HEK293 (cell line): ENCODE results near the gene PARD6G.

Source experiments
- CTCF ChIA-PET: fragments of 350-600 bp; formaldehyde crosslinking; extraction: SDS; loops from one replicate; lab custom pipeline; 2021; ENCODE audit warnings: antibody characterized with exemption; lab: Yijun Ruan, JAX
- POLR2A ChIA-PET: fragments of 300-600 bp; formaldehyde crosslinking; extraction: SDS; loops from one replicate; lab custom pipeline; 2020; ENCODE audit warnings: antibody characterized with exemption, inconsistent platforms; lab: Yijun Ruan, JAX
- H3K27ac ChIP-seq: fragments of 200-500 bp; sonication (Bioruptor generic); 2 replicates; pipeline ENCODE4 v1.5.1; 2014; ENCODE audit warnings: low read depth, low read length, control low read depth, inconsistent platforms; ENCODE audit errors: extremely low read depth
- H3K36me3 ChIP-seq, 2 experiments: fragments of 200-500 bp in 1 of 2; sonication (Bioruptor generic) in 1 of 2; 1 replicate in 1 of 2; 2 replicates in 1 of 2; pipeline ENCODE4 v1.5.1; 2014 to 2017; ENCODE audit warnings: inconsistent platforms in 2 of 2, low read length in 2 of 2; ENCODE audit not compliant: control insufficient read depth in 2 of 2, insufficient read depth in 1 of 2
- H3K4me1 ChIP-seq: fragments of 200-500 bp; sonication (Bioruptor generic); 2 replicates; pipeline ENCODE4 v1.5.1; 2014; ENCODE audit warnings: mild to moderate bottlenecking, low read length, inconsistent platforms; ENCODE audit not compliant: control insufficient read depth, insufficient read depth
- H3K4me3 ChIP-seq: 2 replicates; pipeline ENCODE4 v1.5.1; 2011; ENCODE audit warnings: low read depth, mild to moderate bottlenecking, control low read depth, low read length, moderate library complexity
- H3K9me3 ChIP-seq: fragments of 200-500 bp; sonication (Bioruptor generic); 2 replicates; pipeline ENCODE4 v1.5.1; 2014; ENCODE audit warnings: low read depth, low read length, inconsistent platforms; ENCODE audit not compliant: control insufficient read depth, insufficient read depth
- GFI1B ChIP-seq: fragments of 450-650 bp; formaldehyde crosslinking; IDR thresholded peaks from 2 replicates; pipeline ENCODE4 v1.5.1; 2016; ENCODE audit warnings: missing biosample characterization, missing genetic modification characterization
- IKZF3 ChIP-seq: fragments of 450-650 bp; IDR thresholded peaks from 2 replicates; pipeline ENCODE4 v1.5.0; 2018; ENCODE audit warnings: missing biosample characterization, mild to moderate bottlenecking, missing genetic modification characterization, moderate library complexity
- KLF10 ChIP-seq: fragments of 450-650 bp; IDR thresholded peaks from 2 replicates; pipeline ENCODE4 v1.5.1; 2018; ENCODE audit warnings: missing biosample characterization, mild to moderate bottlenecking, missing genetic modification characterization
- ZNF510 ChIP-seq: fragments of 450-650 bp; formaldehyde crosslinking; IDR thresholded peaks from 2 replicates; pipeline ENCODE4 v1.5.1; 2018; ENCODE audit warnings: mild to moderate bottlenecking, missing genetic modification characterization, missing biosample characterization; ENCODE audit not compliant: insufficient replicate concordance
- ZNF600 ChIP-seq: fragments of 450-650 bp; formaldehyde crosslinking; IDR thresholded peaks from 2 replicates; pipeline ENCODE4 v1.5.1; 2016; ENCODE audit warnings: missing biosample characterization, missing genetic modification characterization
- ZNF629 ChIP-seq: fragments of 450-650 bp; formaldehyde crosslinking; IDR thresholded peaks from 2 replicates; pipeline ENCODE4 v1.5.1; 2017; ENCODE audit warnings: missing biosample characterization, missing genetic modification characterization
- ZNF843 ChIP-seq: fragments of 450-650 bp; formaldehyde crosslinking; IDR thresholded peaks from 2 replicates; pipeline ENCODE4 v1.5.1; 2016; ENCODE audit warnings: missing biosample characterization, missing genetic modification characterization
- ZSCAN23 ChIP-seq: fragments of 450-650 bp; formaldehyde crosslinking; IDR thresholded peaks from 2 replicates; pipeline ENCODE4 v1.5.1; 2016; ENCODE audit warnings: missing biosample characterization, missing genetic modification characterization
- TF ChIP-seq, protein P1 (sequence below): fragments of 450-650 bp; formaldehyde crosslinking; IDR thresholded peaks from 2 replicates; pipeline ENCODE4 v1.5.1; 2017; ENCODE audit warnings: missing biosample characterization, missing genetic modification characterization
- TF ChIP-seq, protein P2 (sequence below): fragments of 450-650 bp; formaldehyde crosslinking; optimal IDR thresholded peaks from 2 replicates; pipeline ENCODE3; 2016; ENCODE audit warnings: missing biosample characterization, mild to moderate bottlenecking, missing genetic modification characterization
- TF ChIP-seq, protein P3 (sequence below): IDR thresholded peaks from 2 replicates; pipeline ENCODE4 v1.6.1; 2011; ENCODE audit warnings: mild to moderate bottlenecking, low read depth, low read length, borderline replicate concordance
- TF ChIP-seq, protein P4 (sequence below): fragments of 450-650 bp; formaldehyde crosslinking; IDR thresholded peaks from 2 replicates; pipeline ENCODE4 v1.5.1; 2017; ENCODE audit warnings: missing biosample characterization, missing genetic modification characterization
- TF ChIP-seq, protein P5 (sequence below): fragments of 450-650 bp; formaldehyde crosslinking; IDR thresholded peaks from 2 replicates; pipeline ENCODE4 v1.5.1; 2016; ENCODE audit warnings: missing biosample characterization, missing genetic modification characterization
- TF ChIP-seq, protein P6 (sequence below): fragments of 450-650 bp; formaldehyde crosslinking; IDR thresholded peaks from 2 replicates; pipeline ENCODE4 v1.5.1; 2017; ENCODE audit warnings: missing biosample characterization, missing genetic modification characterization

The PARD6G gene

DNA sequence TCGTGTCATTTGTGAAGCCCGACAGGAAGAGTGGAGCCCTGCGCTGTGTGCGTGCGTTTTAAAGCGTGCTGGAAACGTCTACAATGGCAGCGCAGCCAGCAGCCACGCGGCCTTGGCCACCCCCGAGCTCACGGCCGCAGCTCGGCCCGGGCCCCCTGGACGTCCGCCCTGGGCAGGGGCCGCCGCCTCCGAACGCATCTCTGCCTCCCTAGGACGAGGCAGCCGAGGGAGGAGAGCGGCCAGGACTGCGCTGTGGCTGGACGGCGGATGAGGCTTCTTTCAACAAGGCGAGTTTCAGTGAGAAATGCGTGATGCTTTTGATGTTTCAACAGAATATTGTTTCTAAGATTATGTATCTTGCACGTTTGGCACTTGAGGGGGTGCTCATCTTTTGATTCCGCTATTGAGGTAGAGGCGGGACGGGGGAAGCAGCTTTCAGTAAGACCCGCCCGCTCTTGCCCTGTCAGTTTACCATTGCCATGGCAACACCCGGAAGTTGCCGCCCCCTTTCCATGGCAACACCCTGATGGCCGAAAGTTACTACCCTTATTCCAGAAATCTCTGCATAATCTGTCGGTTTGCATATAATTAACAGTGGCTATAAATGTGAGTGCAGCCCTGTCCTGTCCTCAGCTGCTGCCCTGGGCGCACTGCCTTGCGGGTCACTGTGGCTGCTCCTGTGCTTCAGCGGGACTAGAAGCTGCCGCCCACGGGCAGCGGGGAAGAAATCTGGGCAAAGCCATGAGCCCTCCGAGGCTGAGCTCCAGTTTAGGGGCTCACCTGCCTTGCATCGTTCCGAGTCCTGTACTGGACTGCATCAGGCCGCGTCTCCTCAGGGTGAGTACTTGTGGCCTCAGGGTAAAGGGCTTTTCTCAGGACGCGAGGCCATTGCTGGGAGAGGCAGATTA is 99.6 kb downstream of the PARD6G start (continued):
- TF ChIP-seq, protein P1, sequence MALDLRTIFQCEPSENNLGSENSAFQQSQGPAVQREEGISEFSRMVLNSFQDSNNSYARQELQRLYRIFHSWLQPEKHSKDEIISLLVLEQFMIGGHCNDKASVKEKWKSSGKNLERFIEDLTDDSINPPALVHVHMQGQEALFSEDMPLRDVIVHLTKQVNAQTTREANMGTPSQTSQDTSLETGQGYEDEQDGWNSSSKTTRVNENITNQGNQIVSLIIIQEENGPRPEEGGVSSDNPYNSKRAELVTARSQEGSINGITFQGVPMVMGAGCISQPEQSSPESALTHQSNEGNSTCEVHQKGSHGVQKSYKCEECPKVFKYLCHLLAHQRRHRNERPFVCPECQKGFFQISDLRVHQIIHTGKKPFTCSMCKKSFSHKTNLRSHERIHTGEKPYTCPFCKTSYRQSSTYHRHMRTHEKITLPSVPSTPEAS, result no peak
- TF ChIP-seq, protein P2, sequence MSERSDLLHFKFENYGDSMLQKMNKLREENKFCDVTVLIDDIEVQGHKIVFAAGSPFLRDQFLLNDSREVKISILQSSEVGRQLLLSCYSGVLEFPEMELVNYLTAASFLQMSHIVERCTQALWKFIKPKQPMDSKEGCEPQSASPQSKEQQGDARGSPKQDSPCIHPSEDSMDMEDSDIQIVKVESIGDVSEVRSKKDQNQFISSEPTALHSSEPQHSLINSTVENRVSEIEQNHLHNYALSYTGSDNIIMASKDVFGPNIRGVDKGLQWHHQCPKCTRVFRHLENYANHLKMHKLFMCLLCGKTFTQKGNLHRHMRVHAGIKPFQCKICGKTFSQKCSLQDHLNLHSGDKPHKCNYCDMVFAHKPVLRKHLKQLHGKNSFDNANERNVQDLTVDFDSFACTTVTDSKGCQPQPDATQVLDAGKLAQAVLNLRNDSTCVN (tag by site-specific recombination), result peak; percentile 22
- no peak for TF ChIP-seq ZNF510 (tag by site-specific recombination)
- TF ChIP-seq, all 188 proteins: peak for 12

DNA sequence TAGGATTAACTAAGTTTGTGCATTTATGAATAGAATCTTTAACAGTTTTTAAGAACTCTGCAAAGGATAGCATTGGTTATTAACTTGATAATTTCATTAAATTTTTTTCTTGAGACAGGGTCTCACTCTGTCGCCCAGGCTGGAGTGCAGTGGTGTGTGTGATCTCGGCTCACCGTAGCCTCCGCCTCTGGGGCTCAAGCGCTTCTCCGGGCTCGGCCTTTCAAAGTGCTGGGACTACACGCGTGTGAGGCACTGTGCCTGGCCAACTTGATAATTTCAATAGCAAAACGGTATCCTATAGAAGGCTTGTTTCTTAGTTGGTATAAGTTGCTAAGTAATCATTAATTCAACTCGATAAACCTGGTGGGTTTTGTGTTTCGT is 100.3 kb downstream of the PARD6G start:
- ChIA-PET POLR2A (interaction anchor here (1.0 to 1.1 kb wide), 2 partner anchors 19 to 112 kb away, joined by 3 to 7 read pairs; partner anchors contain the start of gene RBFA), CTCF (interaction anchor here (0.6 to 5.9 kb wide), 3 partner anchors 11 to 124 kb away, joined by 3 to 38 read pairs (median 3); no protein-coding TSS in a partner anchor)
- peaks cover 0 to 33% of the 10 kb centered on the region in 2 experiments; a peak in 1 of 3 replicates for H3K36me3 ChIP-seq
- H3K4me1 ChIP-seq, result peaks cover 15% of the 10 kb centered on the region
- H3K9me3 ChIP-seq, result no peaks in the 10 kb centered on the region
- H3K4me3 ChIP-seq, result no peak overlapping the region
- no peak overlapping the region; the same call in 1 of the 2 replicates for H3K27ac ChIP-seq
- TF ChIP-seq, protein P3, sequence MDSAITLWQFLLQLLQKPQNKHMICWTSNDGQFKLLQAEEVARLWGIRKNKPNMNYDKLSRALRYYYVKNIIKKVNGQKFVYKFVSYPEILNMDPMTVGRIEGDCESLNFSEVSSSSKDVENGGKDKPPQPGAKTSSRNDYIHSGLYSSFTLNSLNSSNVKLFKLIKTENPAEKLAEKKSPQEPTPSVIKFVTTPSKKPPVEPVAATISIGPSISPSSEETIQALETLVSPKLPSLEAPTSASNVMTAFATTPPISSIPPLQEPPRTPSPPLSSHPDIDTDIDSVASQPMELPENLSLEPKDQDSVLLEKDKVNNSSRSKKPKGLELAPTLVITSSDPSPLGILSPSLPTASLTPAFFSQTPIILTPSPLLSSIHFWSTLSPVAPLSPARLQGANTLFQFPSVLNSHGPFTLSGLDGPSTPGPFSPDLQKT, result no peak
- TF ChIP-seq, protein P4, sequence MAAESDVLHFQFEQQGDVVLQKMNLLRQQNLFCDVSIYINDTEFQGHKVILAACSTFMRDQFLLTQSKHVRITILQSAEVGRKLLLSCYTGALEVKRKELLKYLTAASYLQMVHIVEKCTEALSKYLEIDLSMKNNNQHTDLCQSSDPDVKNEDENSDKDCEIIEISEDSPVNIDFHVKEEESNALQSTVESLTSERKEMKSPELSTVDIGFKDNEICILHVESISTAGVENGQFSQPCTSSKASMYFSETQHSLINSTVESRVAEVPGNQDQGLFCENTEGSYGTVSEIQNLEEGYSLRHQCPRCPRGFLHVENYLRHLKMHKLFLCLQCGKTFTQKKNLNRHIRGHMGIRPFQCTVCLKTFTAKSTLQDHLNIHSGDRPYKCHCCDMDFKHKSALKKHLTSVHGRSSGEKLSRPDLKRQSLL (tag by site-specific recombination), result peak; percentile 61; the same call in 1 of the 2 replicates

DNA sequence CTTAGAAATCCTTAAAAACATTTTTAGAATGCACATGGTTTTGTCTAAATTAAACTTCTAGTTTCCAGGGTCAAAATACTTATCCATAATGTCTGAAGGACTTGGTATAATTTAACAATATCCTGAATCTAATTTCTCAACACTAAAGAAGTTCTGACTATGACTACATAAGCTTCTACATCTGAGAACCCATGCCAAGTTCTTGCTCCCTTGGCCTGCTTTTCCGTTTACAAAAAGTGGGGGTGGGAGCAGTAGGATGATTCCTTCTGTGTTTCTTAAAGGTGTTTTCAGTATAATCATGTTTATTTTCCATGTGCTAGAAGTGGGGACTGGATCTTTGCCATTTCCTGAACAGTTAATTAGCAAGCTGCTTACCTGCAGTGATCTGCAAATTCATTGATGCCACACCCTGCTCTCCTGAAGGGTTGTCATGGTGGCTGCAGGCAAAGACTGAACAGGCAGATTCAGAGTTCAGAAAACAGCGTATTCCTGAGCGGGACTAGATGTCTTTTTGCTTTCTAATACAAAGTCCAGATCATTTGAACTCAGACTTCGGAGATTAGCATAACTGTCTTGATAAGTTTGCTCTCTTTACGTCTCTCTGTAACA is 102.0 kb downstream of the PARD6G start:
- POLR2A ChIA-PET, result no interaction called here
- TF ChIP-seq, protein P5, sequence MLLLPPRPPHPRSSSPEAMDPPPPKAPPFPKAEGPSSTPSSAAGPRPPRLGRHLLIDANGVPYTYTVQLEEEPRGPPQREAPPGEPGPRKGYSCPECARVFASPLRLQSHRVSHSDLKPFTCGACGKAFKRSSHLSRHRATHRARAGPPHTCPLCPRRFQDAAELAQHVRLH (tag by site-specific recombination), result no peak
- TF ChIP-seq KLF10 (tag by site-specific recombination), result no peak
- TF ChIP-seq IKZF3 (tag by site-specific recombination), result no peak
- TF ChIP-seq ZSCAN23, result no peak
- peak; percentile 93 for TF ChIP-seq ZNF600 (tag by site-specific recombination)

DNA sequence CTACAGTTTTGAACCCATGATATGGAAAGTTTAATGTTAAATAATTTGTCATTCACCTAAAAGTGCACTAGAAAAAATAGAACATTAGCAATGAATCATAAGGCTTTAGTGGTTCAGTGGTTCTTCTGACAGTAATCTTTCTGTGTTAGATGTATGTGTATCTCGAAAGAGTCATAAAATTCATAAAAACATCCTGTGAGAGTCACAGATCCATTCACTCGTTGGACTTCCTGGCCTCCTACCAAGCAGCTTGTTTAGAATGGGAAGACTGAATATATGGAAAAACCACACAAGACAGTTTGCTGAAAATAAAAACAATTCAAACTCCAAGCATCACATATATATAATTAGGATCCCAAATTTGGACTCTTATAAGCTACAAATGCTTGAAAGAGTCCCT is 103.4 kb downstream of the PARD6G start:
- Histone ChIP-seq H3K4me1 (peaks cover 15% of the 10 kb centered on the region), H3K4me3 (no peak overlapping the region), H3K9me3 (no peaks in the 10 kb centered on the region), H3K36me3 (peaks cover 15 to 37% of the 10 kb centered on the region in 2 experiments; a peak in 2 of 3 replicates), H3K27ac (no peak overlapping the region)
- ChIA-PET POLR2A (no interaction called here), CTCF (interaction anchor here (0.6 to 5.9 kb wide), 2 partner anchors 14 to 106 kb away, joined by 3 to 38 read pairs; no protein-coding TSS in a partner anchor)
- TF ChIP-seq, protein P6, sequence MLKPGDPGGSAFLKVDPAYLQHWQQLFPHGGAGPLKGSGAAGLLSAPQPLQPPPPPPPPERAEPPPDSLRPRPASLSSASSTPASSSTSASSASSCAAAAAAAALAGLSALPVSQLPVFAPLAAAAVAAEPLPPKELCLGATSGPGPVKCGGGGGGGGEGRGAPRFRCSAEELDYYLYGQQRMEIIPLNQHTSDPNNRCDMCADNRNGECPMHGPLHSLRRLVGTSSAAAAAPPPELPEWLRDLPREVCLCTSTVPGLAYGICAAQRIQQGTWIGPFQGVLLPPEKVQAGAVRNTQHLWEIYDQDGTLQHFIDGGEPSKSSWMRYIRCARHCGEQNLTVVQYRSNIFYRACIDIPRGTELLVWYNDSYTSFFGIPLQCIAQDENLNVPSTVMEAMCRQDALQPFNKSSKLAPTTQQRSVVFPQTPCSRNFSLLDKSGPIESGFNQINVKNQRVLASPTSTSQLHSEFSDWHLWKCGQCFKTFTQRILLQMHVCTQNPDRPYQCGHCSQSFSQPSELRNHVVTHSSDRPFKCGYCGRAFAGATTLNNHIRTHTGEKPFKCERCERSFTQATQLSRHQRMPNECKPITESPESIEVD (tag by site-specific recombination), result peak; percentile 73
- TF ChIP-seq ZNF843 (tag by site-specific recombination) (no peak), GFI1B (tag by site-specific recombination) (no peak), ZNF629 (tag by site-specific recombination) (peak; percentile 22; the same call in 1 of the 2 replicates)

More for the DNA sequence above, 102.0 kb downstream of the PARD6G start:
- Histone ChIP-seq H3K27ac (no peak overlapping the region), H3K36me3 (peaks cover 2 to 36% of the 10 kb centered on the region in 2 experiments; a peak in 2 of 3 replicates), H3K4me3 (no peak overlapping the region), H3K4me1 (peaks cover 15% of the 10 kb centered on the region), H3K9me3 (no peaks in the 10 kb centered on the region)
- CTCF ChIA-PET, result interaction anchor here (0.6 to 5.9 kb wide), 4 partner anchors 12 to 113 kb away, joined by 3 to 38 read pairs (median 4); no protein-coding TSS in a partner anchor
